H9 (cell line): Measurements from ENCODE around the gene APCDD1. TPM values are rescaled to one million over a fixed set of nuclear protein-coding genes. Genes with fewer than 3 reads are reported as not detected.

ENCODE experiments used
- DNase-seq: peaks from one replicate; pipeline ENCODE4 v3.0.0-alpha.2; 2017
- H2AFZ ChIP-seq: one replicate; pipeline ENCODE4 v1.6.1; 2013; ENCODE audit warnings: mild to moderate bottlenecking, low read length, control low read depth, moderate library complexity
- H2AK5ac ChIP-seq: 2 replicates; pipeline ENCODE4 v1.6.1; 2013; ENCODE audit warnings: low read length, control low read depth, mixed read lengths; ENCODE audit not compliant: insufficient read length
- H2BK120ac ChIP-seq: one replicate; pipeline ENCODE4 v1.6.1; 2013; ENCODE audit warnings: low read depth, mild to moderate bottlenecking, low read length, control low read depth, inconsistent platforms; ENCODE audit not compliant: poor library complexity, severe bottlenecking
- H2BK12ac ChIP-seq: 2 replicates; pipeline ENCODE4 v1.6.1; 2013; ENCODE audit warnings: low read length, control low read depth, mixed read lengths, low read depth; ENCODE audit not compliant: insufficient read length
- H2BK15ac ChIP-seq: 2 replicates; pipeline ENCODE4 v1.6.1; 2013; ENCODE audit warnings: low read depth, low read length, control low read depth
- H2BK20ac ChIP-seq: one replicate; pipeline ENCODE4 v1.6.1; 2013; ENCODE audit warnings: low read depth, mild to moderate bottlenecking, low read length, control low read depth, inconsistent platforms; ENCODE audit not compliant: poor library complexity, severe bottlenecking
- H2BK5ac ChIP-seq: 2 replicates; pipeline ENCODE4 v1.6.1; 2013; ENCODE audit warnings: low read length, control low read depth, mixed read lengths; ENCODE audit not compliant: insufficient read length
- H3K14ac ChIP-seq: 2 replicates; pipeline ENCODE4 v1.6.1; 2013; ENCODE audit warnings: low read length, control low read depth; ENCODE audit not compliant: insufficient read depth
- H3K18ac ChIP-seq: 2 replicates; pipeline ENCODE4 v1.6.1; 2013; ENCODE audit warnings: low read depth, mild to moderate bottlenecking, mixed read lengths, low read length, control low read depth; ENCODE audit not compliant: insufficient read length
- H3K23ac ChIP-seq: 2 replicates; pipeline ENCODE4 v1.6.1; 2013; ENCODE audit warnings: low read length, control low read depth, mixed read lengths, low read depth; ENCODE audit not compliant: insufficient read length
- H3K23me2 ChIP-seq: 2 replicates; pipeline ENCODE4 v1.6.1; 2013; ENCODE audit warnings: low read depth, mild to moderate bottlenecking, mixed read lengths, low read length, control low read depth; ENCODE audit not compliant: insufficient read length, poor library complexity, severe bottlenecking
- H3K27ac ChIP-seq: 2 replicates; pipeline ENCODE4 v1.5.1; 2013; ENCODE audit warnings: low read length, control low read depth, mixed read lengths, low read depth; ENCODE audit not compliant: insufficient read length
- H3K27me3 ChIP-seq: 2 replicates; pipeline ENCODE4 v1.6.1; 2013; ENCODE audit warnings: low read length, control low read depth, inconsistent platforms; ENCODE audit not compliant: insufficient read depth
- H3K4ac ChIP-seq: 2 replicates; pipeline ENCODE4 v1.6.1; 2013; ENCODE audit warnings: low read depth, mild to moderate bottlenecking, control low read depth, inconsistent platforms, low read length, moderate library complexity
- H3K4me1 ChIP-seq: 2 replicates; pipeline ENCODE4 v1.6.1; 2013; ENCODE audit warnings: low read length, control low read depth, inconsistent platforms; ENCODE audit not compliant: insufficient read depth
- H3K4me2 ChIP-seq: 2 replicates; pipeline ENCODE4 v1.6.1; 2013; ENCODE audit warnings: low read length, control low read depth, mixed read lengths; ENCODE audit not compliant: insufficient read length, insufficient read depth
- H3K56ac ChIP-seq: 2 replicates; pipeline ENCODE4 v1.6.1; 2013; ENCODE audit warnings: low read depth, mild to moderate bottlenecking, mixed read lengths, low read length, control low read depth; ENCODE audit not compliant: insufficient read length
- H3K79me1 ChIP-seq: 2 replicates; pipeline ENCODE4 v1.6.1; 2013; ENCODE audit warnings: low read depth, mild to moderate bottlenecking, moderate library complexity, low read length, control low read depth, inconsistent platforms; ENCODE audit not compliant: insufficient read depth, poor library complexity, severe bottlenecking
- H3K79me2 ChIP-seq: 2 replicates; pipeline ENCODE4 v1.6.1; 2013; ENCODE audit warnings: low read length, control low read depth, inconsistent platforms; ENCODE audit not compliant: insufficient read depth
- H3K9ac ChIP-seq: 2 replicates; pipeline ENCODE4 v1.6.1; 2013; ENCODE audit warnings: low read length, control low read depth, mixed read lengths; ENCODE audit not compliant: insufficient read length; ENCODE audit errors: extremely low read depth
- H3K9me3 ChIP-seq: one replicate; pipeline ENCODE4 v1.6.1; 2013; ENCODE audit warnings: low read depth, low read length, inconsistent platforms; ENCODE audit not compliant: control insufficient read depth
- H3T11ph ChIP-seq: one replicate; pipeline ENCODE4 v1.6.1; 2013; ENCODE audit warnings: mild to moderate bottlenecking, low read length, control low read depth, inconsistent platforms
- H4K20me1 ChIP-seq: one replicate; pipeline ENCODE4 v1.6.1; 2013; ENCODE audit not compliant: control insufficient read depth, insufficient read length, insufficient read depth
- H4K5ac ChIP-seq: 2 replicates; pipeline ENCODE4 v1.6.1; 2013; ENCODE audit warnings: low read depth, mild to moderate bottlenecking, mixed read lengths, low read length, control low read depth; ENCODE audit not compliant: insufficient read length
- H4K8ac ChIP-seq: replicated peaks from 2 replicates; pipeline ENCODE4 v1.6.1; 2013; ENCODE audit warnings: low read length, control low read depth, mixed read lengths, low read depth; ENCODE audit not compliant: insufficient read length
- H4K91ac ChIP-seq: 2 replicates; pipeline ENCODE4 v1.6.1; 2013; ENCODE audit warnings: low read depth, mild to moderate bottlenecking, moderate library complexity, mixed read lengths, low read length, control low read depth; ENCODE audit not compliant: insufficient read length
- H3K27ac Mint-ChIP-seq, 3 experiments: 2 replicates in 2 of 3; 3 replicates in 1 of 3; pipeline ENCODE4 v1.8.0; 2020 to 2021; ENCODE audit warnings: mixed read lengths in 3 of 3, mild to moderate bottlenecking in 1 of 3, moderate library complexity in 1 of 3
- H3K27me3 Mint-ChIP-seq: 2 replicates; pipeline ENCODE4 v1.8.0; 2021; ENCODE audit warnings: low read depth, mild to moderate bottlenecking, moderate library complexity, mixed read lengths
- H3K36me3 Mint-ChIP-seq, 3 experiments: 2 replicates in 2 of 3; 3 replicates in 1 of 3; pipeline ENCODE4 v1.8.0; 2020 to 2021; ENCODE audit warnings: low read depth in 3 of 3, mixed read lengths in 3 of 3; ENCODE audit not compliant: insufficient read depth in 1 of 3
- H3K4me1 Mint-ChIP-seq, 2 experiments: 2 replicates each; pipeline ENCODE4 v1.8.0; 2020; ENCODE audit warnings: mixed read lengths in 2 of 2
- H3K4me3 Mint-ChIP-seq, 2 experiments: 2 replicates in 1 of 2; 3 replicates in 1 of 2; pipeline ENCODE4 v1.8.0; 2020 to 2021; ENCODE audit warnings: mild to moderate bottlenecking in 2 of 2, mixed read lengths in 2 of 2, moderate library complexity in 1 of 2
- H3K9me3 Mint-ChIP-seq, 2 experiments: 2 replicates in 1 of 2; 3 replicates in 1 of 2; pipeline ENCODE4 v1.8.0; 2020; ENCODE audit warnings: mild to moderate bottlenecking in 2 of 2, mixed read lengths in 2 of 2, moderate library complexity in 1 of 2
- CTCF ChIP-seq: fragments of 200-600 bp; sonication (generic); conservative IDR thresholded peaks from 3 replicates; pipeline ENCODE4 v1.8.0; 2021; ENCODE audit warnings: antibody characterized with exemption, mild to moderate bottlenecking
- total RNA-seq: library from RNA; stranded (reverse); gene quantifications from 2 replicates; pipeline ENCODE4 v1.2.1, GENCODE V29; 2021

The APCDD1 gene
- total RNA-seq, 1 experiment from 2014 or later = 1.8 TPM

- Mint-ChIP-seq H3K36me3 (peaks cover 0 to 3% (median 0%) of the 10 kb centered on the region in 3 experiments; a peak in 1 of 7 replicates), H3K27ac (peak overlapping the region in 1 of 3 experiments; percentile 78; a peak in 1 of 7 replicates), H3K9me3 (peaks cover 0 to 3% of the 10 kb centered on the region in 2 experiments; a peak in 4 of 5 replicates), H3K4me1 (peaks cover 0 to 5% of the 10 kb centered on the region in 2 experiments; a peak in 2 of 4 replicates), H3K27me3 (no peaks in the 10 kb centered on the region; the same call in 1 of the 2 replicates), H3K4me3 (no peak overlapping the region)
- no peak overlapping the region for H2BK15ac ChIP-seq
- no peak overlapping the region for H3K18ac ChIP-seq
- H2BK12ac ChIP-seq = no peak overlapping the region
- H3K56ac ChIP-seq = no peak overlapping the region
- no peaks in the 10 kb centered on the region for H3K4me1 ChIP-seq
- no peaks in the 10 kb centered on the region for H3K79me2 ChIP-seq
- no peak overlapping the region for H4K5ac ChIP-seq
- TF ChIP-seq CTCF = no peak
- H3K14ac ChIP-seq = no peak overlapping the region
- no peak overlapping the region for H4K91ac ChIP-seq
- no peaks in the 10 kb centered on the region for H4K20me1 ChIP-seq
- no peaks in the 10 kb centered on the region for H3K27me3 ChIP-seq
- no peaks in the 10 kb centered on the region for H3K9me3 ChIP-seq
- no peak overlapping the region for H3K4ac ChIP-seq
- H2BK120ac ChIP-seq = no peak overlapping the region
- no peak overlapping the region for H3K27ac ChIP-seq
- no peak overlapping the region for H2AFZ ChIP-seq
- H3K23me2 ChIP-seq = no peaks in the 10 kb centered on the region
- no peak overlapping the region for H2AK5ac ChIP-seq
- no peak overlapping the region for H3K4me2 ChIP-seq
- no peak overlapping the region for H2BK5ac ChIP-seq
- H4K8ac ChIP-seq = no peak overlapping the region
- H3K79me1 ChIP-seq = no peaks in the 10 kb centered on the region
- DNase-seq = no peak
- H3K23ac ChIP-seq = no peak overlapping the region
- H3T11ph ChIP-seq = no peak overlapping the region
- no peak overlapping the region for H2BK20ac ChIP-seq
- H3K9ac ChIP-seq = no peak overlapping the region
Observed at GRCh38 chr18:10418836-10419235, 35.6 kb upstream of the APCDD1 start.
